Measurements from ENCODE around the gene LRRN4.

- TF ChIP-seq, protein P1, sequence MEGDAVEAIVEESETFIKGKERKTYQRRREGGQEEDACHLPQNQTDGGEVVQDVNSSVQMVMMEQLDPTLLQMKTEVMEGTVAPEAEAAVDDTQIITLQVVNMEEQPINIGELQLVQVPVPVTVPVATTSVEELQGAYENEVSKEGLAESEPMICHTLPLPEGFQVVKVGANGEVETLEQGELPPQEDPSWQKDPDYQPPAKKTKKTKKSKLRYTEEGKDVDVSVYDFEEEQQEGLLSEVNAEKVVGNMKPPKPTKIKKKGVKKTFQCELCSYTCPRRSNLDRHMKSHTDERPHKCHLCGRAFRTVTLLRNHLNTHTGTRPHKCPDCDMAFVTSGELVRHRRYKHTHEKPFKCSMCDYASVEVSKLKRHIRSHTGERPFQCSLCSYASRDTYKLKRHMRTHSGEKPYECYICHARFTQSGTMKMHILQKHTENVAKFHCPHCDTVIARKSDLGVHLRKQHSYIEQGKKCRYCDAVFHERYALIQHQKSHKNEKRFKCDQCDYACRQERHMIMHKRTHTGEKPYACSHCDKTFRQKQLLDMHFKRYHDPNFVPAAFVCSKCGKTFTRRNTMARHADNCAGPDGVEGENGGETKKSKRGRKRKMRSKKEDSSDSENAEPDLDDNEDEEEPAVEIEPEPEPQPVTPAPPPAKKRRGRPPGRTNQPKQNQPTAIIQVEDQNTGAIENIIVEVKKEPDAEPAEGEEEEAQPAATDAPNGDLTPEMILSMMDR (IDR thresholded peaks at IDR 0.05) = no peak
- TF ChIP-seq POLR2A (IDR thresholded peaks at IDR 0.05) = no peak
Observed at GRCh38 chr20:6030453-6031080, 23.3 kb downstream of the LRRN4 start.
